ENCODE measurements around the gene PNLIPRP2.

PNLIPRP2 gene

GRCh38 chr10:116668018-116668417, 47.3 kb downstream of the PNLIPRP2 start:
- H3K4me3 ChIP-seq (ENCODE audit: low read depth, low read length): no peak overlapping the region
- H3K27ac ChIP-seq (ENCODE audit: extremely low read depth, low read depth, low read length): no peak overlapping the region
- no peak for TF ChIP-seq ZBTB8A (tag by site-specific recombination; IDR thresholded peaks at IDR 0.05)
- no peak for TF ChIP-seq ZNF221 (tag by site-specific recombination; IDR thresholded peaks at IDR 0.05; ENCODE audit: borderline replicate concordance)
- no peak for TF ChIP-seq HIC1 (tag by site-specific recombination; IDR thresholded peaks at IDR 0.05)
- no peak for TF ChIP-seq SETDB1 (IDR thresholded peaks at IDR 0.05; ENCODE audit: insufficient read length, low read length)
- TF ChIP-seq ZNF707 (tag by site-specific recombination; IDR thresholded peaks at IDR 0.05): no peak
- TF ChIP-seq ZBTB6 (tag by site-specific recombination; IDR thresholded peaks at IDR 0.05): no peak
- TF ChIP-seq ZNF416 (tag by site-specific recombination; IDR thresholded peaks at IDR 0.05): no peak
- TF ChIP-seq ZBTB21 (tag by site-specific recombination; IDR thresholded peaks at IDR 0.05): no peak
- TF ChIP-seq ZNF223 (tag by site-specific recombination; IDR thresholded peaks at IDR 0.05): no peak
- TF ChIP-seq ZNF571 (tag by site-specific recombination; IDR thresholded peaks at IDR 0.05): no peak
- TF ChIP-seq ZNF433 (tag by site-specific recombination; IDR thresholded peaks at IDR 0.05; ENCODE audit: low read depth): no peak
- TF ChIP-seq ZNF335 (tag by site-specific recombination; conservative IDR thresholded peaks at IDR 0.05): no peak
- TF ChIP-seq KLF16 (tag by site-specific recombination; IDR thresholded peaks at IDR 0.05): no peak
- peaks cover 0 to 42% of the 10 kb centered on the region in 2 experiments; a peak in 1 of 3 replicates for H3K36me3 ChIP-seq (ENCODE audit: control insufficient read depth in 2 of 2, insufficient read depth in 1 of 2, low read length in 2 of 2)
- H3K9me3 ChIP-seq (ENCODE audit: control insufficient read depth, insufficient read depth, low read depth, low read length): no peaks in the 10 kb centered on the region
- POLR2A ChIA-PET: no interaction called here
- H3K4me1 ChIP-seq (ENCODE audit: control insufficient read depth, insufficient read depth, low read length): peaks cover 3% of the 10 kb centered on the region; the same call in 1 of the 2 replicates
- CTCF ChIA-PET: no interaction called here

GRCh38 chr10:116668446-116668845, 47.7 kb downstream of the PNLIPRP2 start:
- Histone ChIP-seq H3K36me3 (ENCODE audit: control insufficient read depth in 2 of 2, insufficient read depth in 1 of 2, low read length in 2 of 2) (peaks cover 0 to 41% of the 10 kb centered on the region in 2 experiments; a peak in 1 of 3 replicates), H3K4me1 (ENCODE audit: control insufficient read depth, insufficient read depth, low read length) (peaks cover 3% of the 10 kb centered on the region; the same call in 1 of the 2 replicates), H3K27ac (ENCODE audit: extremely low read depth, low read depth, low read length) (no peak overlapping the region), H3K9me3 (ENCODE audit: control insufficient read depth, insufficient read depth, low read depth, low read length) (no peaks in the 10 kb centered on the region), H3K4me3 (ENCODE audit: low read depth, low read length) (no peak overlapping the region)
- POLR2A ChIA-PET: no interaction called here
- CTCF ChIA-PET: interaction anchor here (0.6 kb wide), 1 partner anchor 32 kb away, joined by 4 read pairs; no protein-coding TSS in a partner anchor
- TF ChIP-seq CTCF (tag by site-specific recombination; IDR thresholded peaks at IDR 0.05): no peak
- TF ChIP-seq SP7 (tag by site-specific recombination; IDR thresholded peaks at IDR 0.05): no peak
- TF ChIP-seq ZNF560 (tag by site-specific recombination; IDR thresholded peaks at IDR 0.05; ENCODE audit: borderline replicate concordance): no peak
- no peak for TF ChIP-seq ZNF701 (tag by site-specific recombination; IDR thresholded peaks at IDR 0.05)
- no peak for TF ChIP-seq ZNF394 (tag by site-specific recombination; IDR thresholded peaks at IDR 0.05; ENCODE audit: borderline replicate concordance)
- no peak for TF ChIP-seq ZFP69B (tag by site-specific recombination; IDR thresholded peaks at IDR 0.05)
- no peak for TF ChIP-seq TRIM28 (IDR thresholded peaks at IDR 0.05; ENCODE audit: borderline replicate concordance, low read length)
- TF ChIP-seq ZNF324 (tag by site-specific recombination; IDR thresholded peaks at IDR 0.05): no peak
- TF ChIP-seq ZFP41 (tag by site-specific recombination; IDR thresholded peaks at IDR 0.05; ENCODE audit: borderline replicate concordance): no peak
- TF ChIP-seq ZNF23 (tag by site-specific recombination; IDR thresholded peaks at IDR 0.05; ENCODE audit: borderline replicate concordance): no peak
- no peak for TF ChIP-seq ZNF274 (IDR thresholded peaks at IDR 0.05; ENCODE audit: low read length)
- no peak for TF ChIP-seq ZNF274 (tag by site-specific recombination; IDR thresholded peaks at IDR 0.05; ENCODE audit: borderline replicate concordance)
- no peak for TF ChIP-seq ZNF660 (tag by site-specific recombination; IDR thresholded peaks at IDR 0.05)
- no peak for TF ChIP-seq ZNF518A (tag by site-specific recombination; conservative IDR thresholded peaks at IDR 0.05; ENCODE audit: low read depth)
- TF ChIP-seq ZNF658 (tag by site-specific recombination; IDR thresholded peaks at IDR 0.05): no peak
- TF ChIP-seq ZNF571 (tag by site-specific recombination; IDR thresholded peaks at IDR 0.05): no peak

All from HEK293 (cell line).